HepG2 (cell line): ENCODE results near the gene XPO5. TPM values are rescaled to one million over a fixed set of nuclear protein-coding genes. Genes with fewer than 3 reads are reported as not detected.

Source experiments
- ATAC-seq: fragments of 200-7000 bp; cut with Tn5 transposase; 3 replicates; pipeline ENCODE4 v1.9.1; 2020; ENCODE audit warnings: mild to moderate bottlenecking, moderate library complexity
- BruUV-seq: library from RNA; stranded (reverse); fragments of 400-500 nt; replicated peaks from 2 replicates; lab custom pipeline; 2021; lab: Mats Ljungman, UMichigan
- CTCF ChIA-PET: fragments of 300-600 bp; formaldehyde crosslinking; extraction: SDS; loops from one replicate; lab custom pipeline; 2021; ENCODE audit warnings: low total read pairs, inconsistent platforms, low intra/inter-chr PET ratio; lab: Yijun Ruan, JAX
- POLR2A ChIA-PET: fragments of 350-600 bp; sonication (Branson Sonifier 250); formaldehyde crosslinking; loops from one replicate; lab custom pipeline; 2020; ENCODE audit warnings: antibody characterized with exemption, inconsistent platforms; lab: Yijun Ruan, JAX
- DNase-seq: peaks from one replicate; pipeline ENCODE4 v3.0.0-alpha.2; 2015; ENCODE audit warnings: low spot score
- FAIRE-seq: peaks from 3 replicates; lab custom pipeline; 2011; peaks lifted over from hg19 to GRCh38; lab: Jason Lieb, UNC
- H2AFZ ChIP-seq: one replicate; pipeline ENCODE4 v1.6.1; 2011; ENCODE audit warnings: low read length, inconsistent platforms
- H3K27ac ChIP-seq: fragments of 300-600 bp; 3 replicates; pipeline ENCODE4 v1.8.0; 2011; ENCODE audit warnings: mixed run types, mild to moderate bottlenecking, mixed read lengths, low read length, inconsistent platforms; ENCODE audit not compliant: insufficient read depth; ENCODE audit errors: extremely low read length
- H3K27me3 ChIP-seq, 2 experiments: fragments of 200-600 bp in 1 of 2; 2 replicates in 1 of 2; 3 replicates in 1 of 2; pipeline versions ENCODE4 v1.6.0 to v1.8.0; 2011; ENCODE audit warnings: low read length in 2 of 2, mild to moderate bottlenecking in 2 of 2, moderate library complexity in 2 of 2, inconsistent platforms in 1 of 2; ENCODE audit not compliant: insufficient read depth in 2 of 2, control insufficient read depth in 1 of 2
- H3K36me3 ChIP-seq, 2 experiments: fragments of 200-600 bp in 1 of 2; replicated peaks in 1 of 2; 2 replicates in 1 of 2; 3 replicates in 1 of 2; pipeline versions ENCODE4 v1.5.1 to v1.8.0; 2011; ENCODE audit warnings: low read length in 2 of 2, inconsistent platforms in 1 of 2; ENCODE audit not compliant: insufficient read depth in 2 of 2, control insufficient read depth in 1 of 2
- H3K4me1 ChIP-seq: 2 replicates; pipeline ENCODE4 v1.5.1; 2012; ENCODE audit warnings: low read length, inconsistent platforms; ENCODE audit not compliant: insufficient read depth
- H3K4me2 ChIP-seq: 2 replicates; pipeline ENCODE4 v1.6.0; 2011; ENCODE audit warnings: low read depth, low read length, inconsistent platforms
- H3K4me3 ChIP-seq, 3 experiments: fragments of 200-600 bp in 1 of 3; sonication (generic), shearing (Covaris generic) in 1 of 3; replicated peaks in 1 of 3; 2 replicates each; pipeline ENCODE4 v1.5.1; 2011 to 2016; ENCODE audit warnings: low read length in 3 of 3, inconsistent platforms in 2 of 3, low read depth in 2 of 3, mild to moderate bottlenecking in 2 of 3, control low read depth in 1 of 3, mixed read lengths in 1 of 3; ENCODE audit not compliant: insufficient read depth in 1 of 3
- H3K79me2 ChIP-seq: one replicate; pipeline ENCODE4 v1.6.1; 2011; ENCODE audit warnings: low read length, inconsistent platforms; ENCODE audit not compliant: insufficient read depth
- H3K9ac ChIP-seq: 2 replicates; pipeline ENCODE4 v1.6.0; 2011; ENCODE audit warnings: mild to moderate bottlenecking, low read depth, low read length, inconsistent platforms; ENCODE audit not compliant: insufficient read depth
- H3K9me3 ChIP-seq: 2 replicates; pipeline ENCODE4 v1.5.1; 2012; ENCODE audit warnings: mild to moderate bottlenecking, low read length
- H4K20me1 ChIP-seq: 2 replicates; pipeline ENCODE4 v1.6.0; 2011; ENCODE audit warnings: inconsistent platforms, mild to moderate bottlenecking, low read length, moderate library complexity; ENCODE audit not compliant: insufficient read depth
- ATF7-NPFF ChIP-seq: sonication (generic); formaldehyde crosslinking; IDR thresholded peaks from 2 replicates; pipeline ENCODE4 v1.8.1; 2023; ENCODE audit warnings: mild to moderate bottlenecking, low read depth, missing genetic modification reagents, moderate library complexity
- BHLHE40 ChIP-seq: IDR thresholded peaks from 2 replicates; pipeline ENCODE4 v1.6.1; 2011; ENCODE audit warnings: low read length, improper control_type of control experiment
- CREBL2 ChIP-seq: sonication (generic); formaldehyde crosslinking; IDR thresholded peaks from 2 replicates; pipeline ENCODE4 v1.8.1; 2023; ENCODE audit warnings: missing genetic modification reagents, mild to moderate bottlenecking, borderline replicate concordance
- E2F5 ChIP-seq: sonication (generic); formaldehyde crosslinking; conservative IDR thresholded peaks from 2 replicates; pipeline ENCODE4 v1.4.0; 2020; ENCODE audit warnings: missing genetic modification reagents
- EZH2 ChIP-seq: conservative IDR thresholded peaks from 2 replicates; pipeline ENCODE4 v1.6.1; 2012; ENCODE audit warnings: mild to moderate bottlenecking, low read depth, low read length, moderate library complexity
- FOXP4 ChIP-seq: sonication (generic); formaldehyde crosslinking; IDR thresholded peaks from 2 replicates; pipeline ENCODE4 v1.4.0; 2020; ENCODE audit warnings: missing genetic modification reagents
- GATA4 ChIP-seq: sonication (generic); IDR thresholded peaks from 2 replicates; pipeline ENCODE4 v1.6.1; 2016; ENCODE audit warnings: antibody characterized with exemption, low read depth, borderline replicate concordance
- MIER3 ChIP-seq: IDR thresholded peaks from 2 replicates; pipeline ENCODE4 v1.6.1; 2016; ENCODE audit warnings: missing compliant biosample characterization, borderline replicate concordance
- MTA1 ChIP-seq: sonication (generic); formaldehyde crosslinking; IDR thresholded peaks from 2 replicates; pipeline ENCODE4 v1.4.0; 2020; ENCODE audit warnings: missing genetic modification reagents, mild to moderate bottlenecking, borderline replicate concordance
- NR2F2 ChIP-seq: IDR thresholded peaks from 2 replicates; pipeline ENCODE4 v1.6.1; 2012; ENCODE audit warnings: low read depth, inconsistent platforms, borderline replicate concordance
- PATZ1 ChIP-seq: sonication (generic); formaldehyde crosslinking; IDR thresholded peaks from 2 replicates; pipeline ENCODE4 v1.4.0; 2020; ENCODE audit warnings: missing genetic modification reagents
- RORA ChIP-seq: sonication (generic); formaldehyde crosslinking; IDR thresholded peaks from 2 replicates; pipeline ENCODE4 v1.5.0; 2020; ENCODE audit warnings: mild to moderate bottlenecking, missing genetic modification reagents, moderate library complexity
- ZNF790 ChIP-seq: sonication (generic); formaldehyde crosslinking; IDR thresholded peaks from 2 replicates; pipeline ENCODE4 v1.8.0; 2022; ENCODE audit warnings: missing genetic modification reagents, mild to moderate bottlenecking, borderline replicate concordance
- WGBS: methylation state at CpG from one replicate; pipeline ENCODE4 v1.1.6; 2017; ENCODE audit warnings: low lambda C conversion rate; 5-methylcytosine and 5-hydroxymethylcytosine counted together
- in situ Hi-C: cut with HindIII; loops from 2 replicates; pipeline ENCODE4 v1.10.0; 2017; ENCODE audit warnings: low pct_unique_long_range_greater_than_20kb; ENCODE audit not compliant: extremely low pct_ligation_motif_present
- intact Hi-C: fragments of 100-400 bp; cut with micrococcal nuclease; formaldehyde crosslinking; loops from one replicate; pipeline ENCODE4 v1.10.0; 2022; ENCODE audit not compliant: unreplicated experiment
- polyA plus RNA-seq, 8 experiments: library from polyadenylated mRNA; depleted of rRNA in 3 of 8; stranded (reverse) in 7 of 8; unstranded in 1 of 8; fragments of >200 nt; fragmentation: Illumina TruSeq in 4 of 8; extraction: Trizol in 4 of 8; gene quantifications; 2 replicates each; pipeline versions ENCODE4 v1.2.1 to v1.2.3, GENCODE V29; 2011 to 2016; ENCODE audit warnings: low read depth in 4 of 8, missing spikeins in 1 of 8, mixed read lengths in 1 of 8; ENCODE audit not compliant: insufficient read depth in 1 of 8
- total RNA-seq, 5 experiments: library from RNA; depleted of rRNA; stranded (reverse); fragments of >200 nt; fragmentation: Illumina TruSeq; extraction: Trizol; gene quantifications; 2 replicates each; pipeline ENCODE4 v1.2.3, GENCODE V29; 2016; ENCODE audit warnings: low read depth in 1 of 5

The XPO5 gene
- total and polyA plus RNA-seq, 2 of the 13 experiments (the other 11 are each of a cell fraction or from before 2014, with no cell fraction given): 52.2 to 68.0 TPM

GRCh38 chr6:43491750-43492661 is 83.8 kb downstream of the XPO5 start (continued):
- TF ChIP-seq FOXP4 (CRISPR knock-in tag): no peak
- no peak for TF ChIP-seq MIER3 (CRISPR knock-in tag)
- TF ChIP-seq EZH2: no peak
- no peak for TF ChIP-seq MTA1 (CRISPR knock-in tag)

- BruUV-seq: no TSS peak
- POLR2A ChIA-PET: interaction anchor here (0.8 to 6.4 kb wide), 19 partner anchors 9 to 309 kb away, joined by 3 to 141 read pairs (median 5); partner anchors contain the start of genes ABCC10, CUL9, DLK2 and GTPBP2
- Histone ChIP-seq H3K9ac (no peak overlapping the region; the same call in none of the 2 replicates), H3K4me3 (peak overlapping the region in 1 of 3 experiments; percentile 16; a peak in 3 of 6 replicates), H3K36me3 (peaks cover 0 to 4% of the 10 kb centered on the region in 2 experiments; a peak in 2 of 5 replicates), H2AFZ (no peak overlapping the region), H3K4me1 (no peaks in the 10 kb centered on the region), H3K79me2 (peaks cover 51% of the 10 kb centered on the region), H3K9me3 (no peaks in the 10 kb centered on the region), H3K4me2 (no peak overlapping the region), H4K20me1 (no peaks in the 10 kb centered on the region), H3K27me3 (no peaks in the 10 kb centered on the region), H3K27ac (no peak overlapping the region)
- no peak for ATAC-seq
- intact Hi-C loops: loop anchor here (2.0 to 10.0 kb wide), 3 partner anchors 14 to 228 kb away; partner anchors contain the start of gene TJAP1
- peak; percentile 87 for DNase-seq
- CTCF ChIA-PET: no interaction called here
- in situ Hi-C loops: loop anchor here (5.0 kb wide), 1 partner anchor 33 kb away; the partner anchor contains the start of gene DLK2
- peak; percentile 86 for FAIRE-seq
- WGBS: 8% methylated on average over 6 of the region's 6 CpGs
- TF ChIP-seq CREBL2 (CRISPR knock-in tag): no peak
- TF ChIP-seq GATA4: 0 out of 2 replicates have a peak, but pooled peaks have one; percentile 57
- peak; percentile 99 for TF ChIP-seq PATZ1 (CRISPR knock-in tag)
- no peak for TF ChIP-seq E2F5 (CRISPR knock-in tag)
- TF ChIP-seq BHLHE40: no peak
- TF ChIP-seq ATF7-NPFF: 0 out of 2 replicates have a peak, but pooled peaks have one; percentile 65
- TF ChIP-seq ZNF790 (CRISPR knock-in tag): no peak
- peak; percentile 77; the same call in 1 of the 2 replicates for TF ChIP-seq NR2F2
- TF ChIP-seq RORA (CRISPR knock-in tag): no peak
Observed at GRCh38 chr6:43490523-43490939, 85.3 kb downstream of the XPO5 start.
